Measurements from ENCODE around the gene C1QTNF7. TPM values are rescaled to one million over a fixed set of nuclear protein-coding genes. Genes with fewer than 3 reads are reported as not detected.

The C1QTNF7 gene
- total and polyA plus RNA-seq, 11 donors = 0.21 to 4.3 (median 0.94) TPM

DNA sequence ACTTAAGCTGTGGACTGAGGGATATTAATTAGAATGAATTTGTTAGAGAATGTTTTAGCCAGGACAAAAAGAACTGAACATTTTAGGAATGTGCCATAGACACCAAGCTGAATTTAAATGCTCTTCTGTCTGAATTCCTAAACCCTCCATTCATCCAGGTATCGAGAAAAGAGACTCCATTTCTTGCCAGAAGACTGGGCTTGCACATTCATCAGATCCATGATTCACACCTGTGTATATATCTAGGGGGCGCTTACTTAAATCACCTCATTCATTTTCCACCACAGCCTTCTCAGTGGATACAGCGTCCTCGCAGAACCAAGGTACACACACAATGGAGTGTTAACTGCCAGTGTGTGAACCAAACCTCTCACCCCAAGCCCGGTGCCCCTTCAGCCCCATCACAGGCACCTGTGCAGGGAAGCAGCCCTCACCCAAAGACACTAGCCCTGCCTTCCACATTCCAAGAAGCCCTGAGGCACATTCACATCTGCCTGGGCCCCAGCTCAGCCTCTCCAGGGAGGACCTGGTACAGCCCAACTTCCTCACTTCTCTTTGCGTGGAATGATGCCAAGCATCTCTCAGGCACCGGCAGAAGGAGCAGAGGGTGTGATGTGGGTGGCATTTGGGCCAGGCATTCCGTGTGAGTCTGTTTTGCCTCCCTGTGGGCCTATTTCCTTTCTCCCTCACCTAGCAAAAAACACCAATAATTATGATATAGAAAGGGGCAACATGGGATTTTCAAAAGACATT, 35.6 kb upstream of the C1QTNF7 start:
- TF ChIP-seq, protein P1, sequence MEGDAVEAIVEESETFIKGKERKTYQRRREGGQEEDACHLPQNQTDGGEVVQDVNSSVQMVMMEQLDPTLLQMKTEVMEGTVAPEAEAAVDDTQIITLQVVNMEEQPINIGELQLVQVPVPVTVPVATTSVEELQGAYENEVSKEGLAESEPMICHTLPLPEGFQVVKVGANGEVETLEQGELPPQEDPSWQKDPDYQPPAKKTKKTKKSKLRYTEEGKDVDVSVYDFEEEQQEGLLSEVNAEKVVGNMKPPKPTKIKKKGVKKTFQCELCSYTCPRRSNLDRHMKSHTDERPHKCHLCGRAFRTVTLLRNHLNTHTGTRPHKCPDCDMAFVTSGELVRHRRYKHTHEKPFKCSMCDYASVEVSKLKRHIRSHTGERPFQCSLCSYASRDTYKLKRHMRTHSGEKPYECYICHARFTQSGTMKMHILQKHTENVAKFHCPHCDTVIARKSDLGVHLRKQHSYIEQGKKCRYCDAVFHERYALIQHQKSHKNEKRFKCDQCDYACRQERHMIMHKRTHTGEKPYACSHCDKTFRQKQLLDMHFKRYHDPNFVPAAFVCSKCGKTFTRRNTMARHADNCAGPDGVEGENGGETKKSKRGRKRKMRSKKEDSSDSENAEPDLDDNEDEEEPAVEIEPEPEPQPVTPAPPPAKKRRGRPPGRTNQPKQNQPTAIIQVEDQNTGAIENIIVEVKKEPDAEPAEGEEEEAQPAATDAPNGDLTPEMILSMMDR (IDR thresholded peaks at IDR 0.05) = no peak
- TF ChIP-seq POLR2A (IDR thresholded peaks at IDR 0.05) = no peak
- no peak for ATAC-seq
- peaks cover 0 to 7% (median 0%) of the 10 kb centered on the region in 12 donors for H3K4me1 ChIP-seq
- WGBS, 4 donors = 80 to 86% (median 81%) methylated on average over 8 of the region's 8 CpGs
- intact Hi-C loops (cut with DNase I) = loop anchor here in 3 of 10 donors (10.0 kb wide), 1 partner anchor 157 kb away; no protein-coding TSS in a partner anchor
- H3K27ac ChIP-seq = no peak overlapping the region
- H3K4me3 ChIP-seq = no peak overlapping the region
- H3K9me3 ChIP-seq = no peaks in the 10 kb centered on the region
- H3K27me3 ChIP-seq = no peaks in the 10 kb centered on the region
- DNase-seq = no peak
- no peaks in the 10 kb centered on the region for H3K36me3 ChIP-seq

DNA sequence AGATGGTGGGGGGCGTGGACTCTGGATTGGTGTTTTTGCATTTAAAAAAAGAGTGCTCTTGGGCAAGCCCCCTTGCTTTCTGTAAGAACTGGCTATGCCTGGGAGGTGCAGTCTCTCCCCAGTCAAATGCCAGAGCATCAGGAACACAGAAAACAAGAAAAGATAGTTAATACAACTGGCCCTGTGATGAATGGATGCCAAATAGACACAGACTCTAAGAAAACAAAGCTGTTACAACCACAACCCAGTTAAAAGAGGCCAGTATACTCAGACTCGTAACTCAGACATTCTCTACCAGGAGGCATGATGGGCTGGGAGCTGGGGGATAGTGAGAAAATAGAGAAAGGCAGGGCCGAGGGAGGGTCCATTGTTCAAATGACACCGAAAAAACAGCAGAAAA, 32.5 kb upstream of the C1QTNF7 start:
- ATAC-seq = peak in 2 of 4 donors; percentile 24 to 69
- Histone ChIP-seq H3K4me1 (peaks cover 0 to 12% (median 4%) of the 10 kb centered on the region in 12 donors), H3K4me3 (no peak overlapping the region), H3K27ac (peak overlapping the region in 3 of 12 donors; percentile 7 to 48 (median 29)), H3K27me3 (no peaks in the 10 kb centered on the region), H3K36me3 (no peaks in the 10 kb centered on the region), H3K9me3 (no peaks in the 10 kb centered on the region)
- TF ChIP-seq, protein P1 (IDR thresholded peaks at IDR 0.05) = no peak
- TF ChIP-seq POLR2A (IDR thresholded peaks at IDR 0.05) = no peak
- intact Hi-C loops (cut with DNase I) = loop anchor here in 7 of 10 donors (5.0 to 10.0 kb wide), 3 partner anchors 153 to 161 kb away; no protein-coding TSS in a partner anchor
- DNase-seq = no peak
- 83 to 93% (median 91%) methylated on average over 4 of the region's 4 CpGs for WGBS, 4 donors

DNA sequence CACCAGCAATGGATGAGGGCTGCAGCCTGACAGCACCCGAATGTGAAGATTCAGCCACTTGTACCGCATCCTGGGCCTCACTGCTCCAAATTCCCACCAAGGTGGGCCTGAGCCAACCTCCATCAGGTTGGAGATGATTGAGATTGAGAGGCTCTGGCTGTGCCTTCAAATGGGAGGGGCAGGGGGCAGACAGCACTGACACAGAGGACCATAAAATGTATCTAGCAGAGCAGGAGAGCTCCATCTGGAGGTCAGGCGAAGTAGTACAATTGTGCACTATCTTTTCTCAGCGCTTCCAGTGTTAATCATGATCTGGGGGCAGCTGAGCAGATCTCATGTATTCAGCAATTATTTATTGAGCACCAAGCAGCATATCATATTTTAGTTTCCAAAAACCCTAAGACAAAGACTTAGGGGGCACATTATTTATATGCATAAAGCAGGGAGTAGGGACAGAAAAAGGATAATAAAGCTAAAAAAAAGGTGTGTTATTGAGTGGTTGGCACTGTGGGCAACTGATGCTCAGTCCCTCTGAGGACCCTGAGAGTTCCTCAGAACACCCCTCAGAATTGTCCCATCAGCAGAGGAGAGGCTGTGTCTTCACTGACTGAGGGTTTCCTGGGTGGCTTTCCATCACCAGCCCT, 31.6 kb upstream of the C1QTNF7 start:
- H3K27me3 ChIP-seq = no peaks in the 10 kb centered on the region
- peak in 2 of 5 donors; percentile 27 to 32 for DNase-seq
- H3K27ac ChIP-seq = no peak overlapping the region
- TF ChIP-seq POLR2A (IDR thresholded peaks at IDR 0.05) = no peak
- TF ChIP-seq, protein P1 (IDR thresholded peaks at IDR 0.05) = peak; percentile 47 to 71 (median 60)
- peak in 3 of 4 donors; percentile 42 to 58 (median 54) for ATAC-seq
- no peak overlapping the region for H3K4me3 ChIP-seq
- 61 to 69% (median 64%) methylated on average over 4 of the region's 4 CpGs for WGBS, 4 donors
- H3K36me3 ChIP-seq = no peaks in the 10 kb centered on the region
- H3K9me3 ChIP-seq = no peaks in the 10 kb centered on the region
- H3K4me1 ChIP-seq = peaks cover 0 to 22% (median 14%) of the 10 kb centered on the region in 12 donors
- intact Hi-C loops (cut with DNase I) = loop anchor here in 8 of 10 donors (2.0 to 10.0 kb wide), 4 partner anchors 154 to 161 kb away; no protein-coding TSS in a partner anchor

DNA sequence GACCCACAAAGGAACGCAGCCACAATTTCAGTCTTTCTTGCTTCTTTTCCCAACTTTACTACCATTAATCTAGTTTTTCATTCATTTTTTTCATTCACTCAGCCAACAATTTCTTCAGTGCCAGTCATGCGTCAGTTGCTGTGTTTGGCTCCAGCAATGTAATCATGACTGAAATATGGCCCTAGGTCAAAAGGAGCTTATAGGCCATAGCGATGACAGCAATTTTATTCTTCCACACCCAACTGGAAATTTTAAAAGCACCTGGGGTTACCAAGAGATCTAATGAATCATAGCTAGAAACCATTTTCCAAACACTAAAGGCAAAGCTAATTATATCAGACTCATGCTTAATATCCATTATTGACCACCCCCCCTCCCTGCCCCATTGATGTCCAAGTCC, 29.8 kb upstream of the C1QTNF7 start:
- 64 to 81% (median 65%) methylated on average over 3 of the region's 3 CpGs for WGBS, 4 donors
- TF ChIP-seq POLR2A (IDR thresholded peaks at IDR 0.05) = no peak
- TF ChIP-seq, protein P1 (IDR thresholded peaks at IDR 0.05) = no peak
- peaks cover 0 to 39% (median 16%) of the 10 kb centered on the region in 12 donors for H3K4me1 ChIP-seq

More for the DNA sequence above, 29.8 kb upstream of the C1QTNF7 start:
- Histone ChIP-seq H3K27ac (no peak overlapping the region), H3K4me3 (no peak overlapping the region), H3K27me3 (no peaks in the 10 kb centered on the region), H3K9me3 (no peaks in the 10 kb centered on the region), H3K36me3 (no peaks in the 10 kb centered on the region)
- DNase-seq = no peak
- intact Hi-C loops (cut with DNase I) = loop anchor here in 7 of 10 donors (5.0 to 10.0 kb wide), 3 partner anchors 156 to 163 kb away; no protein-coding TSS in a partner anchor
- ATAC-seq = no peak
